AML-193 (cell line): ENCODE results near the gene CARS1.

ENCODE experiments used
- DNase-seq, 2 experiments: peaks; one replicate each; lab custom pipeline; 2025; lab: John Stamatoyannopoulos, UW

The CARS1 gene

GRCh38 chr11:3008746-3009336 is 48.4 kb downstream of the CARS1 start:
- DNase-seq, result no peak

- DNase-seq, result no peak
Measured at GRCh38 chr11:3007404-3008010, 49.7 kb downstream of the CARS1 start.

DNA sequence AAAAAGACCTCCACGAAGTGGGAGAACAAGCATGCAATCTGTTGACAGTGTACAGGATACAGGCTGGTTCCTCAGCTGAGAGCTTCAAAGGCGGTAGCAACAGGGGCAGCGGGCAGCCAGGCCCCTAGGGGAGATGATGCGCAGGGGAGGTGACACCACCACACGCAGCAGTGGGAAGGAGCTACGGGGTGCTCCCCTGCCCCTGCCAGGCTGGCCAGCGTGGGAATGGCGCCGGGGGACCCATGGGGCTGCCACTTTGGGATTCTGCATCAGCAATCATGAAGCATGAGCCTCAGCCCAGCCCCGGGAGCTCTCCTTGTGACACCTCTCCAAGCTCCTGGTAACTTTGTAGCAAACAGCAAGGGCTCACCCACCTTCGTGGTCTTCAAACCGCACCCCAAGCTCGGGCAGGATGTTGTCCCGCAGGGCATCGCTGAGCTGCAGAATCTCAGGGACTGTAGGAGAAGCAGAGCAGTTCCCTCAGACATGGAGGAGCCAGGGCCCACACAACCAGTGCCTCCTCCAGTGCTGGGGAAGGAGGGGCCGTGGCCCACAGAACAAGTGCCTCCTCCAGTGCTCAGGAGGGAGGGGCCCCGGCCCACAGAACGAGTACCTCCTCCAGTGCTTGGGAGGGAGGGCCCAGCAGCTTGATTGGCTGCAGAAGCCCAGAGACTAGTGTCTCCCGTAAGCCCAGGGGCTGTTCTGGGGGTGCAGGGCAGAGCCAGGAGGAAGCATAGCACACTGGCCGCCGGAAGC is 50.5 kb downstream of the CARS1 start:
- DNase-seq, result no peak

DNA sequence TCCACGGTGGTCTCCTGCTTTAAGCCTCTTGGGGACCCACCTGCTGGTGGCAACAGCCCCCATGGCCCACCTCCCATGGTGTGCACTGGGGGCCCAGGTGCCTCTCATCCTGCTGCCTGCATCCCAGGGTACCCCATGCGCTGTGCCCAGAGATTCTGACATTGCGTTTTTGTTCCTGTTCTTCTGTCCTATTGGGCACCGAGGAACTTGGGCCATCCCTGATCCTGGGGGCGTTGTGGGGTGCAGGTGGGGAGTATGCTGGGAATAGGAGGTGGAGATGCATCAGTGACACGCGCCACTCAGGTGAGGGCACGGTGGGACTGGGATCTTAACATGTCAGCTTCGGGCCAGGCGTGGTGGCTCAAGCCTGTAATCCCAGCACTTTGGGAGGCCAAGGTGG is 52.7 kb downstream of the CARS1 start:
- DNase-seq, result no peak

GRCh38 chr11:3003396-3004231 is 53.6 kb downstream of the CARS1 start:
- no peak for DNase-seq

- DNase-seq, result no peak
Measured at GRCh38 chr11:3002871-3003270, 54.4 kb downstream of the CARS1 start.

DNA sequence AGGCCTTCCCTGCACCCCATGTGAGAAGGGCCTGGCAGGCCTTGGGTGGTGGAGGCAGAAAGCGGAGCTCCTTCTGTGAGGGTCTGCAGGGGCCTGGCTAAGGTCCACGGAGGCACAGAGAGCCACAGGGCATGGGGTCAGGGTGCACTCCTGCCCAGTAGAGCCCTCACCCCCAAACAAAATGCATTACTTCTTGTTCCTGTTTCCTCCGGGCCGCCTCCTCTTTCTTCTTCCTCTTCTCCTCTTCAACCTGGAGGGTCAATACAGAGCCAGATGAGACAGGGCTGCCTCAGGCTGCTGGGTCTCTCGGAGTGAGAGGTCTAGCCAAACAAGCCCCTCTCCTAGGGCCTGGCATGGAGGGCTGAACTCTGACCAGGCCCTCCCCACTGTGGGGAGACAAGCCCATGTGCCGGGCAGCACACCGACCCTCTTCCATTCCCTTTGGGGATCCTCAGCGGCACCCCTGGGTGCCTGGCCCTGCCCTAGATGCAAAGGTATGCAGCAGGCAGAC is 54.8 kb downstream of the CARS1 start:
- DNase-seq, result no peak

DNA sequence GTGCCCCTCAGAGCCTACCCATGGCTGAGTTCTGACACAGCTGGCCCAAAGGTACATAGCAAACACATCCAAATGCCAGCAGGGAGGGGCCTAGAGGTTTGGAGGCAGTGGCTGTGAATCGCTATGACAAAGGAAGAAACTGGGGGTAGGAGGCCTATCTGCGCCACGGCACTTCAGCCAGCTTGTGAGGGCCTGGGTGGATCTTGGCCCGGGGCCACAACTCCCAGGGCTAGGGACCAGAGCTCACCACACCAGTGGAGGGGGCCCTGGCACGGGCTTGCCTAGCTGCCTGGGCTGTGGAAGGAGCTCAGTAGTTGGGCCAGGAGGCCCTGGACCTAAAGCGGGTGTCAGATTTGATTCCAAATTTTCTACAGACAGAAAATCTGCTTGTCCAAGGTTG is 55.7 kb downstream of the CARS1 start:
- no peak for DNase-seq

- no peak for DNase-seq
Measured at GRCh38 chr11:3000032-3000961, 56.9 kb downstream of the CARS1 start.

GRCh38 chr11:2999464-2999998 is 57.7 kb downstream of the CARS1 start:
- no peak for DNase-seq

DNA sequence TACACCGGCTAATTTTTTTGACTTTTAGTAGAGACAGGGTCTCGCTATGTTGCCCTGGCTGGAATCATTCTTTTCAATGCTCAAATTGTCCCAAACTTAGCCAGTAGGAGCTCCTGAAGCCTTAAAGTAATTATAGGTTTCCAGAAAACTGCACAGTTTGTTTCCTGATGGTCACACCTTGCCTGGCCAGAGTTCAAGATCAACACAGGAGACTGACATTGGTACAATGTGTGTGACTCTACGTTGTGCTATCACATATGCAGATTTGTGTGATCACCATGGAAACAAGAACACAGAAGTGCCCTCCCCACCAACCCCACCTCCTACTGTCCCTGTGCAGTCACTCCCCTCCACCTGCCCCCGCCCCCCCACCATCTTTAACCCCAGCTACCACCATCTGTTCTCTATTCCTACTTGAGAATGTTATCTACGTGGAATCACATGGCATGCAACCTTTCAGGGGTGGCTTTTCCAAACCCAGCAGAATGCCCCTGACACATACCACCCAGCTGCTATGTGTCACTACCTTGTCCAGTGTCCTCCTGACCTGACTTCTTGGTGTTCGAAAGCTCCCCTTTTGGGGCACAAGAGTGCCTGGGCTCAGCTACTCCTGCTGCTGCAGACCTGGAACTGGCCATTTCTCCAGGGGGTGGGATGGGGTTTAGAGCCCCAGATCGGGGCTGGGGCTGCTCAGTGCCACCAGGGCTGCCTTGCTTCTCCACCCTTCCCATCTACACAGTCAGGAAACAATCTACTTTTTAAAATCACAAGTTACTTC is 59.0 kb downstream of the CARS1 start:
- no peak for DNase-seq

GRCh38 chr11:2997406-2997805 is 59.8 kb downstream of the CARS1 start:
- no peak for DNase-seq

- DNase-seq, result no peak
Measured at GRCh38 chr11:2996976-2997375, 60.2 kb downstream of the CARS1 start.

DNA sequence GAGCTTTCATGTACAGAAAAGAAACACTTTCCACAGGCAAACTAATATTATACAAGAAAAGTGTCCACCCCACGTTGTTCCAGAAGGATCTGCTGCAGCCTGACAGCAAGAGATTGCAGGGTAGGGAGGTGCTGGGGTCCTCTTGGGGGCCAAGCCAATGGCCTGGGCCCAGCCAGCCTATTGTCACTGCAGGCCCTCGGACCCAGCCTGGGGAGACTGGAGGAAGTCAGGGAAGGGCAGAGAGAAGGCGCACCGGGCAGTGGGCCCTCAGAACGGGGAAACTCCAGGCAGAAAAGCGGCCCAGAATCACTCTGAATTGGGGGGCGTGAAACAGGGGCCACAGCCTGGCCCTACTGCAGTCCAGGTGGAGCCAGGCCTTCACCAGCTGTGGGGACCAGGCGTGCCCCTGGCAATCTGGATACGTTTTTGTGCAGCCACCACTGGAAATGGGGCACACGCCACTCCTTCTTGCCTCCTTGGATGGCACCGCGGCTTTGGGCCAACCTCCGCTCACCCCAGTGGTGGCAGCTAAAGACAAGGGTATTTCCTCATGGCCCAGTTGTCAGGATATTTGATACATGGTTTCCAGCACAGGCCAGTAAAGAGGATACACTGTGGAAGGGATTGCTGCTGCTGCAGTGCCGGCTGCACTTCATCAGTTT is 61.2 kb downstream of the CARS1 start:
- no peak for DNase-seq

DNA sequence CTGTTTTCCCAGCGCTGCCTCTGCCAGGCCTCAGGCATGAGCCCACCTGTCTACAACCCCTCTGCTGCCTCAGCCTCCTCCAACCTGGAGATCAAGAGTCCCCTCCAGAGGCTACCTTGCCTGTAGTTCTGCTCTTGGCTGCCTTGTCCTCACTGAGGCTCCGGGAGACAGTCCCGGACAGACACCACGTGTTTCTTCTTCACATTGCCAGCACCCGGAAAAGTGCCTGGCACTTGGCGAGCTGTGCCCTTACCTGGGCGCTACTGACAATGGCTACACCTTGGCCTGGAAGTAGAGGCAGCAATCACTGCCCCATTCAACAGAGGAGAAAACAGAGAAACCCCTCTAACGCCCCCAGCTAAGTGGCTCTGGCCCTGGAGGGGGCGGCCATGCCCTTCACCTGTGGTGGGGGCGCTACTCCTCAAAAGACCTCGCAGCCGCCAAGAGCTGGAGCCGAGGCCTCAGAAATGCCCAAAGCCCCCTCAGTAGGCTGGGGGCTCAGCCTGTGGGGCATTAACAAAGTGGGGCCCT is 62.1 kb downstream of the CARS1 start:
- DNase-seq, result no peak

- no peak for DNase-seq
Measured at GRCh38 chr11:2994336-2994730, 62.9 kb downstream of the CARS1 start.

- DNase-seq, result no peak
Measured at GRCh38 chr11:2992997-2993325, 64.3 kb downstream of the CARS1 start.

GRCh38 chr11:2992234-2992996 is 64.8 kb downstream of the CARS1 start, which contains the start of gene NAP1L4:
Gene NAP1L4 (minus strand): TSS chr11:2992329. CDS start chr11:2979220, 13,109 bp downstream.
- DNase-seq, result peak; percentile 94 to 96
